GM12874 (cell line): ENCODE data around the gene CCL11.

Source experiments
- TF ChIP-seq, protein P1 (sequence below): IDR thresholded peaks from 2 replicates; pipeline ENCODE4 v1.5.1; 2011; ENCODE audit warnings: low read depth, mild to moderate bottlenecking, control low read depth, low read length, moderate library complexity; ENCODE audit not compliant: insufficient read depth

Gene CCL11

DNA sequence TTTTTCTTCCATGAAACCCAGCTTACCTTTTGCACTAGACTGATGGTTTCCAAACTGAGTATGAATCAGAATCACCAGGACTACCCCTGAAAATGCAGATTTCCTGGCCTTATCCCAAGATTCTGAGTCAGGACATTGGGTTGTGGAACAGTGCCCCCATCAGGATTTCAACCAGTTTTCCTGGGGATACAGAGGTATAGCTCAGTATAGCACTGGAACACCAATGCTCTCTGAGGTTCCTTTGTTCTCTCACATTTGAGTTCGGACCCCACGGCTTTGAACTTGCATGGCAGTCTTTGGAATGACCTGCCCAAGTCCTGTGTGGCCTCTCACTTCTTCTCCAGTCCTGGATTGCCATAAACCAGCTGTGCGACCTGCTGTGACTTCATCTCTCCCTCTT lies 20.9 kb downstream of the CCL11 start:
- TF ChIP-seq, protein P1, sequence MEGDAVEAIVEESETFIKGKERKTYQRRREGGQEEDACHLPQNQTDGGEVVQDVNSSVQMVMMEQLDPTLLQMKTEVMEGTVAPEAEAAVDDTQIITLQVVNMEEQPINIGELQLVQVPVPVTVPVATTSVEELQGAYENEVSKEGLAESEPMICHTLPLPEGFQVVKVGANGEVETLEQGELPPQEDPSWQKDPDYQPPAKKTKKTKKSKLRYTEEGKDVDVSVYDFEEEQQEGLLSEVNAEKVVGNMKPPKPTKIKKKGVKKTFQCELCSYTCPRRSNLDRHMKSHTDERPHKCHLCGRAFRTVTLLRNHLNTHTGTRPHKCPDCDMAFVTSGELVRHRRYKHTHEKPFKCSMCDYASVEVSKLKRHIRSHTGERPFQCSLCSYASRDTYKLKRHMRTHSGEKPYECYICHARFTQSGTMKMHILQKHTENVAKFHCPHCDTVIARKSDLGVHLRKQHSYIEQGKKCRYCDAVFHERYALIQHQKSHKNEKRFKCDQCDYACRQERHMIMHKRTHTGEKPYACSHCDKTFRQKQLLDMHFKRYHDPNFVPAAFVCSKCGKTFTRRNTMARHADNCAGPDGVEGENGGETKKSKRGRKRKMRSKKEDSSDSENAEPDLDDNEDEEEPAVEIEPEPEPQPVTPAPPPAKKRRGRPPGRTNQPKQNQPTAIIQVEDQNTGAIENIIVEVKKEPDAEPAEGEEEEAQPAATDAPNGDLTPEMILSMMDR: no peak

DNA sequence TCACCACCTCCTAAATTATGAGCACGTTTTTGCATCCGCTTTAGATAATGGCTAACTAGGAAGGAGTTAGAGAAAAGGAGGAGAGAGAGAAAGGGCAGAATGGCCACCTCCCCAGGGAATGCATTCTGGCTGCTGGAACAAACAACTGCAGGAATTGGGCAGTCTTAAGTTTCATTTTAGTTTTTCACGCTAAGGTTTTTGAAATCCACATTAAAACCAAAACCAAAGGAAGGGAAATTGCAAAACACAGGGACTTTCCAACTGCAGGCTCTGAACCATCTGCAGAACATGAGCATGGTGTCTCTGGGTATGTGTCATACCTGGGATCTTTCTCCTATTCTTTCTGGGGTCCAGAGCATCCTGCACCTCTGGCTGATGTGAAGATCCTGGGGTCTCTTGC lies 21.6 kb downstream of the CCL11 start:
- TF ChIP-seq, protein P1: no peak

DNA sequence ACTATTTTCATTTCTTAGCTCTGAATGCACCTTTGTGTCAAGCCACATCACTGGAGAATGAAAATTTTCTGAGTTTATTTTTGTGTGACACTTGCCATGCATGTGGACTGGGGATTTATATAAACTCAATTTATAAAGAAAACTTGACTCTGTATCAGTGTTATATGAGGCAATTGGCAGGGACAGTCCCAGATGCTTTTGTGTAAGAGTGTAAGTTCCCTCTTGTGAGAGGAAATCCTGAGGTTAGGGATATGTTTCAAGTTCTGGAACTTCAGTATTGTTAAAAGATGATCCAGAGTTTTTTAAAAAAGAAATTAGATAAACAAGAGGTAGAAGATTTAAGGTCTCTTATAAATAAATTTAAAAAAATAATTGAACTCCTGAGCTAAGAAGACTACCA lies 22.8 kb downstream of the CCL11 start:
- TF ChIP-seq, protein P1: no peak

DNA sequence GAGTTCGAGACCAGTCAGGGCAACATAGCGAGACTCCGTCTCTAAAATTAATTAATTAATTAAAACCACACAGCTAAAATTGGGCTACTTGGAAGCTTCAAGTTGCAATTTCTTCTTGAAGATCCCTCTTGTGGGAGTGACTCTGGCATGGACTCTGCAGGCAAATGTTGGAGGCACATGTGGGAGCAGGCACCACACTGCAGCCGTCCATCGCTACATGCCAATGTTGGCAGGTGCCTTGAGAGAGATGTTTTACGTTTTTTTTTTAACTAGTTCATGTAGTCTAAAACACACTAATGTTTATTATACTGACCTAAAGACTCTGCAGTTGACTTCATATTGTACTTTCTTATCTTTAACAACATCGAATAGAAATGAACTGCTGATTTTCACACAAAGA lies 25.7 kb downstream of the CCL11 start:
- TF ChIP-seq, protein P1: no peak

DNA sequence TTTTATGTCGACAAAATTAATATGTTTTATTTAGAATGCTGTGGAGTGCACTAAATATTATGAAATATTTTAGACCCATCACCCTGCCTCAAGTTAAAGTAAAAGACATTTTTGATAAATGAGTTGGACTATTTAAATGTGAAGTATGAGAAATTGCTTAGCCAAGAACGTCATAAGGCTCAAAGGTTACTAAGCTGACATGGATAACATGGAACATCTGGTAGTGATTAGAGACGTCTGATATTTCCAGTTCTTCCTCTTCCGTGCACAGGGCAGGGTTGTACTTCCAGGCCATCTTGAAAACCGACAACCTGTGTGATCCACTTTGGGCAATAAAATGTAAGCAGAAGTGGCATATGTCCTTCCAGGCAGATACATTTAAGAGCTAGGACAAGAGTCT lies 26.5 kb downstream of the CCL11 start:
- TF ChIP-seq, protein P1: no peak

DNA sequence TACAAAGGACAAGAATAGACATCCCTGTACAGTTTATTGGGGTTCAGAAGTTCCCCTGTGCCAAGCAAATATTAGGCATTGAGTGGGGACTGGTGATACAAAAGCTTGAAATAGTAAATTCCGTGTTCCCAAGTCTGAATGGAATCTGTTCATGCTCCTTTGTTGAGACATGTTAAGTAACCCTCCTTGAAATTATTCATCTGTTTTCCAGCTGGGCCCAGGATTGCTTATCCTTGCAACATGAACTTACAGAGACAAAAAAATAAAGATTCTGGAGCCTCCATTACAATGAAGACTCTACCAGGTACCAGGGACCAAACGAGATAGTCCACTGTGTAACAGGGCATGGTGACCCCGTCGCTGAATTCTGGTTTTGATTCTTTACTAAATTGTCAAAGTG lies 27.6 kb downstream of the CCL11 start:
- TF ChIP-seq, protein P1: no peak

DNA sequence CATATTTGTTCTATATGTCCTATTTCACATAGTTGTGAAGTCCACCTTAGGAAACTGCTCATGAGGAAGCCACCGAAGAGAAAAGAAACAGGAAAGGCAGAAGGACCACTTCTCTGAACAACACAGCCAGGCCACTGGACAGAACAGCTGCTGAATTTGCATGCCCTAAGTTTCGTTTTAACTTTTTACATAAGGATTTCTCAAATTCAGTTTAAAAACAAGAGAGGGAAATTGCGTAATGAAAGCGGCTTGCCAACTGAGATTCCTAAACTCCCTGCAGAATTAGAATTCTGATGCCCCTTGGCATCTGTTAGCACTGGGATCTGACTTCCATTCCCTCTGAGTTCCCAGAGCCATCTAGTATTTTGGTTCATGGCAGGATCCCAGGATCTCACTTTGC lies 28.7 kb downstream of the CCL11 start:
- TF ChIP-seq, protein P1: no peak

DNA sequence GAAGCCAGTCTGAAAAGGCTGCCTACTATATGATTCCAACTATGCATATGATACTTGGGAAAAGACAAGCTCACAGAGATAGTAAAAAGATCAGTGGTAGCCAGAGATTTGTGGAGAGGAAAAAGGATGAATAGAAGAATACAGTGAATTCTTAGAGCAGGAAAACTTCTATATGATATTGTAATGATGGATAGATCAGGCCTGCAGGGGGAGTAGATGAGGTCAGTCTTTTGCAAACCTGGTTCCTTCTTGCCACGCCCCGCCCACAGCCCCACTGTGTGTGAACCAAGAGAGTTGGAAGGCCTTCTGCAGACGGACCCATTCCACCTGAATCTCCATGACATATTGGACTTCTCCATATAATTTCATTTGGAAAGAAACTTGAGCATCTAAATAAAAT lies 32.9 kb downstream of the CCL11 start:
- TF ChIP-seq, protein P1: 0 out of 2 replicates have a peak, but pooled peaks have one; percentile 30
